ENCODE data around the gene CARD14.

Gene CARD14

GRCh38 chr17:80223142-80223815 is 53.4 kb downstream of the CARD14 start:
- DNase-seq (ENCODE audit: insufficient read length), result no peak
- no peak for FAIRE-seq
- TF ChIP-seq POLR2A (IDR thresholded peaks at IDR 0.05; ENCODE audit: low read depth, low read length) (no peak), TAF1 (IDR thresholded peaks at IDR 0.05; ENCODE audit: borderline replicate concordance, low read depth, low read length) (no peak), POLR2AphosphoS5 (IDR thresholded peaks at IDR 0.05; ENCODE audit: low read depth, low read length) (no peak)

- FAIRE-seq (peak; percentile 14), DNase-seq (ENCODE audit: insufficient read length) (no peak)
- no peak for TF ChIP-seq POLR2AphosphoS5 (IDR thresholded peaks at IDR 0.05; ENCODE audit: low read depth, low read length)
- no peak for TF ChIP-seq TAF1 (IDR thresholded peaks at IDR 0.05; ENCODE audit: borderline replicate concordance, low read depth, low read length)
- no peak for TF ChIP-seq POLR2A (IDR thresholded peaks at IDR 0.05; ENCODE audit: low read depth, low read length)
Measured at GRCh38 chr17:80223838-80224497, 54.1 kb downstream of the CARD14 start.

GRCh38 chr17:80224683-80225082 is 54.9 kb downstream of the CARD14 start:
- TF ChIP-seq POLR2A (IDR thresholded peaks at IDR 0.05; ENCODE audit: low read depth, low read length) (no peak), TAF1 (IDR thresholded peaks at IDR 0.05; ENCODE audit: borderline replicate concordance, low read depth, low read length) (no peak), POLR2AphosphoS5 (IDR thresholded peaks at IDR 0.05; ENCODE audit: low read depth, low read length) (no peak)
- DNase-seq (ENCODE audit: insufficient read length) (no peak), FAIRE-seq (no peak)

- TF ChIP-seq POLR2A (IDR thresholded peaks at IDR 0.05; ENCODE audit: low read depth, low read length) (no peak), POLR2AphosphoS5 (IDR thresholded peaks at IDR 0.05; ENCODE audit: low read depth, low read length) (no peak), TAF1 (IDR thresholded peaks at IDR 0.05; ENCODE audit: borderline replicate concordance, low read depth, low read length) (no peak)
- no peak for FAIRE-seq
Measured at GRCh38 chr17:80225230-80225629, 55.4 kb downstream of the CARD14 start.

GRCh38 chr17:80227156-80227555 is 57.3 kb downstream of the CARD14 start:
- no peak for DNase-seq (ENCODE audit: insufficient read length)
- no peak for FAIRE-seq
- no peak for TF ChIP-seq POLR2AphosphoS5 (IDR thresholded peaks at IDR 0.05; ENCODE audit: low read depth, low read length)
- no peak for TF ChIP-seq TAF1 (IDR thresholded peaks at IDR 0.05; ENCODE audit: borderline replicate concordance, low read depth, low read length)
- TF ChIP-seq POLR2A (IDR thresholded peaks at IDR 0.05; ENCODE audit: low read depth, low read length), result no peak

More at GRCh38 chr17:80225230-80225629, 55.4 kb downstream of the CARD14 start:
- no peak for DNase-seq (ENCODE audit: insufficient read length)

GRCh38 chr17:80227666-80228065 is 57.8 kb downstream of the CARD14 start:
- DNase-seq (ENCODE audit: insufficient read length) (no peak), FAIRE-seq (no peak)
- TF ChIP-seq TAF1 (IDR thresholded peaks at IDR 0.05; ENCODE audit: borderline replicate concordance, low read depth, low read length), result no peak
- no peak for TF ChIP-seq POLR2A (IDR thresholded peaks at IDR 0.05; ENCODE audit: low read depth, low read length)
- no peak for TF ChIP-seq POLR2AphosphoS5 (IDR thresholded peaks at IDR 0.05; ENCODE audit: low read depth, low read length)

GRCh38 chr17:80228477-80228876 is 58.6 kb downstream of the CARD14 start:
- FAIRE-seq, result no peak
- no peak for TF ChIP-seq POLR2AphosphoS5 (IDR thresholded peaks at IDR 0.05; ENCODE audit: low read depth, low read length)
- no peak for TF ChIP-seq TAF1 (IDR thresholded peaks at IDR 0.05; ENCODE audit: borderline replicate concordance, low read depth, low read length)
- no peak for TF ChIP-seq POLR2A (IDR thresholded peaks at IDR 0.05; ENCODE audit: low read depth, low read length)
- no peak for DNase-seq (ENCODE audit: insufficient read length)

GRCh38 chr17:80229011-80229410 is 59.2 kb downstream of the CARD14 start:
- FAIRE-seq, result no peak
- no peak for TF ChIP-seq TAF1 (IDR thresholded peaks at IDR 0.05; ENCODE audit: borderline replicate concordance, low read depth, low read length)
- DNase-seq (ENCODE audit: insufficient read length), result no peak

- no peak for FAIRE-seq
- no peak for TF ChIP-seq TAF1 (IDR thresholded peaks at IDR 0.05; ENCODE audit: borderline replicate concordance, low read depth, low read length)
- no peak for TF ChIP-seq POLR2AphosphoS5 (IDR thresholded peaks at IDR 0.05; ENCODE audit: low read depth, low read length)
- TF ChIP-seq POLR2A (IDR thresholded peaks at IDR 0.05; ENCODE audit: low read depth, low read length), result no peak
Measured at GRCh38 chr17:80232438-80232837, 62.6 kb downstream of the CARD14 start.

GRCh38 chr17:80233202-80233601 is 63.4 kb downstream of the CARD14 start:
- TF ChIP-seq TAF1 (IDR thresholded peaks at IDR 0.05; ENCODE audit: borderline replicate concordance, low read depth, low read length) (no peak), POLR2A (IDR thresholded peaks at IDR 0.05; ENCODE audit: low read depth, low read length) (no peak), POLR2AphosphoS5 (IDR thresholded peaks at IDR 0.05; ENCODE audit: low read depth, low read length) (no peak)
- FAIRE-seq (no peak), DNase-seq (ENCODE audit: insufficient read length) (no peak)

More at GRCh38 chr17:80232438-80232837, 62.6 kb downstream of the CARD14 start:
- DNase-seq (ENCODE audit: insufficient read length), result no peak

- DNase-seq (ENCODE audit: insufficient read length) (no peak), FAIRE-seq (no peak)
- TF ChIP-seq POLR2A (IDR thresholded peaks at IDR 0.05; ENCODE audit: low read depth, low read length) (no peak), TAF1 (IDR thresholded peaks at IDR 0.05; ENCODE audit: borderline replicate concordance, low read depth, low read length) (no peak)
Measured at GRCh38 chr17:80236911-80237310, 67.1 kb downstream of the CARD14 start.

- FAIRE-seq (no peak), DNase-seq (ENCODE audit: insufficient read length) (no peak)
- no peak for TF ChIP-seq POLR2AphosphoS5 (IDR thresholded peaks at IDR 0.05; ENCODE audit: low read depth, low read length)
- TF ChIP-seq POLR2A (IDR thresholded peaks at IDR 0.05; ENCODE audit: low read depth, low read length), result no peak
- TF ChIP-seq TAF1 (IDR thresholded peaks at IDR 0.05; ENCODE audit: borderline replicate concordance, low read depth, low read length), result no peak
Measured at GRCh38 chr17:80237386-80237785, 67.6 kb downstream of the CARD14 start.
